HEK293 (cell line): Measurements from ENCODE around the gene CNTFR.
A peak's percentile ranks its signal among the peaks of the same experiment; 100 is the strongest.

Experiments used
- CTCF ChIA-PET: fragments of 350-600 bp; formaldehyde crosslinking; extraction: SDS; loops from one replicate; lab custom pipeline; 2021; ENCODE audit warnings: antibody characterized with exemption; lab: Yijun Ruan, JAX
- POLR2A ChIA-PET: fragments of 300-600 bp; formaldehyde crosslinking; extraction: SDS; loops from one replicate; lab custom pipeline; 2020; ENCODE audit warnings: antibody characterized with exemption, inconsistent platforms; lab: Yijun Ruan, JAX
- H3K27ac ChIP-seq: fragments of 200-500 bp; sonication (Bioruptor generic); 2 replicates; pipeline ENCODE4 v1.5.1; 2014; ENCODE audit warnings: low read depth, low read length, control low read depth, inconsistent platforms; ENCODE audit errors: extremely low read depth
- H3K36me3 ChIP-seq, 2 experiments: fragments of 200-500 bp in 1 of 2; sonication (Bioruptor generic) in 1 of 2; 1 replicate in 1 of 2; 2 replicates in 1 of 2; pipeline ENCODE4 v1.5.1; 2014 to 2017; ENCODE audit warnings: inconsistent platforms in 2 of 2, low read length in 2 of 2; ENCODE audit not compliant: control insufficient read depth in 2 of 2, insufficient read depth in 1 of 2
- H3K4me1 ChIP-seq: fragments of 200-500 bp; sonication (Bioruptor generic); 2 replicates; pipeline ENCODE4 v1.5.1; 2014; ENCODE audit warnings: mild to moderate bottlenecking, low read length, inconsistent platforms; ENCODE audit not compliant: control insufficient read depth, insufficient read depth
- H3K4me3 ChIP-seq: 2 replicates; pipeline ENCODE4 v1.5.1; 2011; ENCODE audit warnings: low read depth, mild to moderate bottlenecking, control low read depth, low read length, moderate library complexity
- H3K9me3 ChIP-seq: fragments of 200-500 bp; sonication (Bioruptor generic); 2 replicates; pipeline ENCODE4 v1.5.1; 2014; ENCODE audit warnings: low read depth, low read length, inconsistent platforms; ENCODE audit not compliant: control insufficient read depth, insufficient read depth
- GLIS2 ChIP-seq: fragments of 450-650 bp; formaldehyde crosslinking; IDR thresholded peaks from 2 replicates; pipeline ENCODE4 v1.5.1; 2016; ENCODE audit warnings: missing biosample characterization, missing genetic modification characterization
- IKZF3 ChIP-seq: fragments of 450-650 bp; IDR thresholded peaks from 2 replicates; pipeline ENCODE4 v1.5.0; 2018; ENCODE audit warnings: missing biosample characterization, mild to moderate bottlenecking, missing genetic modification characterization, moderate library complexity
- KLF9 ChIP-seq: fragments of 450-650 bp; formaldehyde crosslinking; IDR thresholded peaks from 2 replicates; pipeline ENCODE4 v1.5.1; 2016; ENCODE audit warnings: missing biosample characterization, missing genetic modification characterization, low read depth
- MEIS1 ChIP-seq: sonication (generic); formaldehyde crosslinking; IDR thresholded peaks from 2 replicates; pipeline ENCODE4 v1.8.1; 2022; ENCODE audit warnings: missing genetic modification reagents, mild to moderate bottlenecking, borderline replicate concordance
- OSR2 ChIP-seq: fragments of 450-650 bp; formaldehyde crosslinking; IDR thresholded peaks from 2 replicates; pipeline ENCODE4 v1.5.1; 2016; ENCODE audit warnings: missing biosample characterization, missing genetic modification characterization
- OVOL3 ChIP-seq: fragments of 450-650 bp; formaldehyde crosslinking; IDR thresholded peaks from 2 replicates; pipeline ENCODE4 v1.5.1; 2016; ENCODE audit warnings: missing biosample characterization, missing genetic modification characterization
- SP2 ChIP-seq: fragments of 450-650 bp; formaldehyde crosslinking; IDR thresholded peaks from 2 replicates; pipeline ENCODE4 v1.5.1; 2016; ENCODE audit warnings: missing biosample characterization, missing genetic modification characterization
- ZBTB17 ChIP-seq: fragments of 450-650 bp; formaldehyde crosslinking; IDR thresholded peaks from 2 replicates; pipeline ENCODE4 v1.5.1; 2016; ENCODE audit warnings: missing biosample characterization, missing genetic modification characterization
- ZBTB20 ChIP-seq: fragments of 450-650 bp; formaldehyde crosslinking; IDR thresholded peaks from 2 replicates; pipeline ENCODE4 v1.5.1; 2016; ENCODE audit warnings: missing biosample characterization, missing genetic modification characterization
- ZBTB8A ChIP-seq: fragments of 450-650 bp; formaldehyde crosslinking; IDR thresholded peaks from 2 replicates; pipeline ENCODE4 v1.5.1; 2016; ENCODE audit warnings: missing biosample characterization, missing genetic modification characterization
- ZIC2 ChIP-seq: fragments of 450-650 bp; formaldehyde crosslinking; IDR thresholded peaks from 2 replicates; pipeline ENCODE4 v1.5.1; 2016; ENCODE audit warnings: missing biosample characterization, missing genetic modification characterization
- ZNF10 ChIP-seq: fragments of 450-650 bp; formaldehyde crosslinking; IDR thresholded peaks from 2 replicates; pipeline ENCODE4 v1.5.1; 2017; ENCODE audit warnings: missing biosample characterization, missing genetic modification characterization
- ZNF114 ChIP-seq: fragments of 450-650 bp; formaldehyde crosslinking; IDR thresholded peaks from 2 replicates; pipeline ENCODE4 v1.5.0; 2017; ENCODE audit warnings: missing biosample characterization, missing genetic modification characterization
- ZNF138 ChIP-seq: fragments of 450-650 bp; formaldehyde crosslinking; IDR thresholded peaks from 2 replicates; pipeline ENCODE4 v1.5.1; 2016; ENCODE audit warnings: missing biosample characterization, missing genetic modification characterization, borderline replicate concordance
- ZNF341 ChIP-seq: fragments of 450-650 bp; formaldehyde crosslinking; IDR thresholded peaks from 2 replicates; pipeline ENCODE4; 2016; ENCODE audit warnings: low read depth, missing biosample characterization, missing genetic modification characterization
- ZNF423 ChIP-seq: fragments of 450-650 bp; formaldehyde crosslinking; IDR thresholded peaks from 2 replicates; pipeline ENCODE4 v1.5.1; 2016; ENCODE audit warnings: missing biosample characterization, missing genetic modification characterization
- ZNF48 ChIP-seq: fragments of 450-650 bp; formaldehyde crosslinking; IDR thresholded peaks from 2 replicates; pipeline ENCODE4 v1.5.1; 2016; ENCODE audit warnings: missing biosample characterization, missing genetic modification characterization
- ZNF514 ChIP-seq: fragments of 450-650 bp; formaldehyde crosslinking; IDR thresholded peaks from 2 replicates; pipeline ENCODE4 v1.5.1; 2016; ENCODE audit warnings: missing biosample characterization, missing genetic modification characterization
- ZNF561 ChIP-seq: fragments of 450-650 bp; IDR thresholded peaks from 2 replicates; pipeline ENCODE4 v1.5.1; 2018; ENCODE audit warnings: missing biosample characterization, missing genetic modification characterization, borderline replicate concordance
- ZNF596 ChIP-seq: fragments of 450-650 bp; IDR thresholded peaks from 2 replicates; pipeline ENCODE4 v1.5.0; 2018; ENCODE audit warnings: missing biosample characterization, mild to moderate bottlenecking, missing genetic modification characterization, moderate library complexity
- ZNF600 ChIP-seq: fragments of 450-650 bp; formaldehyde crosslinking; IDR thresholded peaks from 2 replicates; pipeline ENCODE4 v1.5.1; 2016; ENCODE audit warnings: missing biosample characterization, missing genetic modification characterization
- ZNF660 ChIP-seq: fragments of 450-650 bp; IDR thresholded peaks from 2 replicates; pipeline ENCODE4 v1.5.1; 2018; ENCODE audit warnings: missing biosample characterization, mild to moderate bottlenecking, missing genetic modification characterization
- ZNF707 ChIP-seq: fragments of 450-650 bp; formaldehyde crosslinking; IDR thresholded peaks from 2 replicates; pipeline ENCODE4 v1.5.1; 2016; ENCODE audit warnings: missing biosample characterization, missing genetic modification characterization
- ZNF843 ChIP-seq: fragments of 450-650 bp; formaldehyde crosslinking; IDR thresholded peaks from 2 replicates; pipeline ENCODE4 v1.5.1; 2016; ENCODE audit warnings: missing biosample characterization, missing genetic modification characterization
- TF ChIP-seq, protein P1 (sequence below): fragments of 450-650 bp; IDR thresholded peaks from 2 replicates; pipeline ENCODE4 v1.5.1; 2018; ENCODE audit warnings: missing biosample characterization, mild to moderate bottlenecking, missing genetic modification characterization
- TF ChIP-seq, protein P2 (sequence below): fragments of 450-650 bp; formaldehyde crosslinking; IDR thresholded peaks from 2 replicates; pipeline ENCODE4 v1.5.1; 2017; ENCODE audit warnings: missing biosample characterization, mild to moderate bottlenecking, missing genetic modification characterization, moderate library complexity
- TF ChIP-seq, protein P3 (sequence below): fragments of 450-650 bp; formaldehyde crosslinking; IDR thresholded peaks from 2 replicates; pipeline ENCODE4 v1.5.1; 2016; ENCODE audit warnings: missing biosample characterization, missing genetic modification characterization, borderline replicate concordance

The CNTFR gene

DNA sequence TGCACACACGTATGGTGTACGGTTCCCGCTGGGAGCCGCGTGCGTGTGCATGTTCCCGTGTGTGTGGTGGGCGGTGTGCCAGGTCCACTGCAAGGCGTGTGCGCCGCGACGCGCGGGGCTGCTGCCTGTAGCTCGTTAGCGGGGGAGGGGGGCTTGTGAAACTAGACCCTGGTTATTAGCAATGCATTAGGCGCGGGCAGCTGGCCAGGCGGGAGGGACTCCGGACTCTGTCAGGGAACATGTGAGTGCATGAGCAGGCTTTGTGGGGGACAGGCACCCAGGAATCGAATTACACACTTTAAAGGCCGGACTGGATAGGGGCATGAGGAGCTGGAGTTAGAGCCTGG is 34.5 kb downstream of the CNTFR start (continued):
- no peak for TF ChIP-seq OVOL3 (tag by site-specific recombination)
- TF ChIP-seq ZNF514 (tag by site-specific recombination), result no peak
- TF ChIP-seq, protein P1, sequence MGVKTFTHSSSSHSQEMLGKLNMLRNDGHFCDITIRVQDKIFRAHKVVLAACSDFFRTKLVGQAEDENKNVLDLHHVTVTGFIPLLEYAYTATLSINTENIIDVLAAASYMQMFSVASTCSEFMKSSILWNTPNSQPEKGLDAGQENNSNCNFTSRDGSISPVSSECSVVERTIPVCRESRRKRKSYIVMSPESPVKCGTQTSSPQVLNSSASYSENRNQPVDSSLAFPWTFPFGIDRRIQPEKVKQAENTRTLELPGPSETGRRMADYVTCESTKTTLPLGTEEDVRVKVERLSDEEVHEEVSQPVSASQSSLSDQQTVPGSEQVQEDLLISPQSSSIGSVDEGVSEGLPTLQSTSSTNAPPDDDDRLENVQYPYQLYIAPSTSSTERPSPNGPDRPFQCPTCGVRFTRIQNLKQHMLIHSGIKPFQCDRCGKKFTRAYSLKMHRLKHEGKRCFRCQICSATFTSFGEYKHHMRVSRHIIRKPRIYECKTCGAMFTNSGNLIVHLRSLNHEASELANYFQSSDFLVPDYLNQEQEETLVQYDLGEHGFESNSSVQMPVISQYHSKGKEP, result peak; percentile 68; the same call in 1 of the 2 replicates
- TF ChIP-seq ZNF596 (tag by site-specific recombination), result no peak
- TF ChIP-seq, protein P2, sequence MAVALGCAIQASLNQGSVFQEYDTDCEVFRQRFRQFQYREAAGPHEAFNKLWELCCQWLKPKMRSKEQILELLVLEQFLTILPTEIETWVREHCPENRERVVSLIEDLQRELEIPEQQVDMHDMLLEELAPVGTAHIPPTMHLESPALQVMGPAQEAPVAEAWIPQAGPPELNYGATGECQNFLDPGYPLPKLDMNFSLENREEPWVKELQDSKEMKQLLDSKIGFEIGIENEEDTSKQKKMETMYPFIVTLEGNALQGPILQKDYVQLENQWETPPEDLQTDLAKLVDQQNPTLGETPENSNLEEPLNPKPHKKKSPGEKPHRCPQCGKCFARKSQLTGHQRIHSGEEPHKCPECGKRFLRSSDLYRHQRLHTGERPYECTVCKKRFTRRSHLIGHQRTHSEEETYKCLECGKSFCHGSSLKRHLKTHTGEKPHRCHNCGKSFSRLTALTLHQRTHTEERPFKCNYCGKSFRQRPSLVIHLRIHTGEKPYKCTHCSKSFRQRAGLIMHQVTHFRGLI (tag by site-specific recombination), result no peak
- TF ChIP-seq, all 188 proteins: peak for 9

DNA sequence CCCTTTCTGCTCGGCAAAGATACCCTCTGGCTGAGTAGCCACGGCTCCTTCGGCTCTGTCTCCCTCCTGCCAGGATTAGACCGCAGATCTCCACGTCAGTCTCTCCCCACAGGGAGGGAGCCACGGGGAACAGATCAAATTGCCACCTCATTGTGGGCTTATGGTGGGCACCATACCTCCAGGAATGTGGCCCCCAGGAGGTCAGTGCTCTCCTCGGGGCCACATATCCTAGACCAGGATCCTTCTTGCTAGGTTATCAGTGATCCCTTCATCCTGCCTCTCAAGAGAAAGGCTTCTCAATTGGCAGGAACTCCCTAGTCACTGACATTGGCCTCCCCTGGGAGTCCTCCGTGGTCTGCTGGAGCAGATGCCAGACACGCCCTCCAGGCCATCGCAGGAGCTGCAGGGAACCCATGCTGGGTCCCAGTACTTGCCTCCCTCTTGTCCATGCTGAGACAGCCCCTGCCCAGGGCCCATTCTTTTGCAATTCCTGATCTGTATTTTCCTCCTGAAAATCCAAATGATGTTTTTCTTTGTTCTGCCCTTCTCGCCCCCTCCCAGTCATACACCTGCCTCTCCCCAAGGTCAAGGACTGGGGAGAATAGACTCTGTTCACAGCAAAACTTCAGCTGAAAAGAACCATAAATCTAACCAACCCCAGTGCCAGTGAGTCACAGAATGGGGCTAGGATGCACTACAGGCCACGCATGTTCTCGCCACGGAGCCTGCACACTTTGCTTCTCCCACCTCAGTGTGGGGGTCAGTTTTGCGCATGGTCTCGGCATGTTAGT is 35.1 kb downstream of the CNTFR start:
- no peak overlapping the region for H3K4me3 ChIP-seq
- no peaks in the 10 kb centered on the region for H3K9me3 ChIP-seq
- H3K36me3 ChIP-seq, result no peaks in the 10 kb centered on the region
- ChIA-PET CTCF (interaction anchor here (0.7 to 6.5 kb wide), 4 partner anchors 22 to 80 kb away, joined by 4 to 49 read pairs (median 7); no protein-coding TSS in a partner anchor), POLR2A (no interaction called here)
- peaks cover 3% of the 10 kb centered on the region; the same call in 1 of the 2 replicates for H3K4me1 ChIP-seq
- no peak overlapping the region for H3K27ac ChIP-seq
- no peak for TF ChIP-seq ZNF138 (tag by site-specific recombination)
- no peak for TF ChIP-seq ZNF561 (tag by site-specific recombination)
- no peak for TF ChIP-seq MEIS1 (CRISPR knock-in tag)
- peak; percentile 84 for TF ChIP-seq ZBTB20 (tag by site-specific recombination)
- 0 out of 2 replicates have a peak, but pooled peaks have one; percentile 15 for TF ChIP-seq OSR2 (tag by site-specific recombination)
- peak; percentile 88 for TF ChIP-seq ZBTB17
- peak; percentile 95 for TF ChIP-seq ZBTB8A (tag by site-specific recombination)
- 0 out of 2 replicates have a peak, but pooled peaks have one; percentile 29 for TF ChIP-seq ZNF600 (tag by site-specific recombination)
- no peak for TF ChIP-seq ZNF114 (tag by site-specific recombination)
- peak; percentile 67; the same call in 1 of the 2 replicates for TF ChIP-seq ZNF423 (tag by site-specific recombination)
- TF ChIP-seq ZNF707, result no peak
- 0 out of 2 replicates have a peak, but pooled peaks have one; percentile 24 for TF ChIP-seq ZNF341 (tag by site-specific recombination)
- TF ChIP-seq ZNF660, result no peak
- TF ChIP-seq, protein P3, sequence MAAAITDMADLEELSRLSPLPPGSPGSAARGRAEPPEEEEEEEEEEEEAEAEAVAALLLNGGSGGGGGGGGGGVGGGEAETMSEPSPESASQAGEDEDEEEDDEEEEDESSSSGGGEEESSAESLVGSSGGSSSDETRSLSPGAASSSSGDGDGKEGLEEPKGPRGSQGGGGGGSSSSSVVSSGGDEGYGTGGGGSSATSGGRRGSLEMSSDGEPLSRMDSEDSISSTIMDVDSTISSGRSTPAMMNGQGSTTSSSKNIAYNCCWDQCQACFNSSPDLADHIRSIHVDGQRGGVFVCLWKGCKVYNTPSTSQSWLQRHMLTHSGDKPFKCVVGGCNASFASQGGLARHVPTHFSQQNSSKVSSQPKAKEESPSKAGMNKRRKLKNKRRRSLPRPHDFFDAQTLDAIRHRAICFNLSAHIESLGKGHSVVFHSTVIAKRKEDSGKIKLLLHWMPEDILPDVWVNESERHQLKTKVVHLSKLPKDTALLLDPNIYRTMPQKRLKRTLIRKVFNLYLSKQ (tag by site-specific recombination), result no peak
- no peak for TF ChIP-seq ZNF10 (tag by site-specific recombination)
- TF ChIP-seq SP2, result peak; percentile 11; the same call in 1 of the 2 replicates
- TF ChIP-seq ZIC2 (tag by site-specific recombination), result peak; percentile 97
- no peak for TF ChIP-seq ZNF843 (tag by site-specific recombination)
- no peak for TF ChIP-seq ZNF48 (tag by site-specific recombination)
- TF ChIP-seq KLF9 (tag by site-specific recombination), result peak; percentile 44; the same call in 1 of the 2 replicates
- peak; percentile 66; the same call in 1 of the 2 replicates for TF ChIP-seq GLIS2 (tag by site-specific recombination)
- peak; percentile 47; the same call in 1 of the 2 replicates for TF ChIP-seq IKZF3 (tag by site-specific recombination)
